ENCODE measurements around the gene SCD. TPM values are rescaled to one million over a fixed set of nuclear protein-coding genes. Genes with fewer than 3 reads are reported as not detected.
"Not testable (repeated sequence)": the region's sequence is repeated elsewhere in the genome, so short reads cannot be mapped to it uniquely, and the experiment has no call there.

Gene SCD
- total RNA-seq, 1 donor from 2014 or later, result 300 TPM

GRCh38 chr10:100374677-100375353, 27.8 kb downstream of the SCD start:
- ATAC-seq; intact Hi-C loops (cut with DNase I); DNase-seq (ENCODE audit: low spot score): not testable (repeated sequence)

GRCh38 chr10:100376656-100377055, 29.6 kb downstream of the SCD start:
- intact Hi-C loops (cut with DNase I); ATAC-seq: not testable (repeated sequence)

GRCh38 chr10:100377830-100378229, 30.8 kb downstream of the SCD start:
- intact Hi-C loops (cut with DNase I), result no loop called here
- DNase-seq (ENCODE audit: low spot score), result no peak
- no peak for ATAC-seq

More at GRCh38 chr10:100376656-100377055, 29.6 kb downstream of the SCD start:
- not testable (repeated sequence) for DNase-seq (ENCODE audit: low spot score)

- ATAC-seq (no peak), DNase-seq (ENCODE audit: low spot score) (no peak)
- intact Hi-C loops (cut with DNase I), result no loop called here
These were observed 33.4 kb downstream of the SCD start for GRCh38 chr10:100380400-100380799.

- no peak for DNase-seq (ENCODE audit: low spot score)
- no peak for ATAC-seq
- intact Hi-C loops (cut with DNase I), result no loop called here
These were observed 35.5 kb downstream of the SCD start for GRCh38 chr10:100382553-100382952.

- intact Hi-C loops (cut with DNase I), result no loop called here
- DNase-seq (ENCODE audit: low spot score), result no peak
- no peak for ATAC-seq
These were observed 36.2 kb downstream of the SCD start for GRCh38 chr10:100383251-100383650.

GRCh38 chr10:100391163-100392002, 44.4 kb downstream of the SCD start:
- no peak for ATAC-seq
- intact Hi-C loops (cut with DNase I), result no loop called here
- no peak for DNase-seq (ENCODE audit: low spot score)

- ATAC-seq, result no peak
- intact Hi-C loops (cut with DNase I), result no loop called here
- DNase-seq (ENCODE audit: low spot score), result no peak
These were observed 45.6 kb downstream of the SCD start for GRCh38 chr10:100392686-100393003.

- no peak for DNase-seq (ENCODE audit: low spot score)
- intact Hi-C loops (cut with DNase I), result no loop called here
- ATAC-seq, result no peak
These were observed 48.6 kb downstream of the SCD start for GRCh38 chr10:100395626-100396025.

- ATAC-seq (no peak), DNase-seq (ENCODE audit: low spot score) (no peak)
- intact Hi-C loops (cut with DNase I), result no loop called here
These were observed 49.6 kb downstream of the SCD start for GRCh38 chr10:100396605-100397004.

- no peak for ATAC-seq
These were observed 54.7 kb downstream of the SCD start for GRCh38 chr10:100401631-100402328.

GRCh38 chr10:100403734-100404133, 56.7 kb downstream of the SCD start:
- no peak for DNase-seq (ENCODE audit: low spot score)
- ATAC-seq, result no peak
- intact Hi-C loops (cut with DNase I), result no loop called here

More at GRCh38 chr10:100401631-100402328, 54.7 kb downstream of the SCD start:
- intact Hi-C loops (cut with DNase I), result no loop called here
- DNase-seq (ENCODE audit: low spot score), result no peak

GRCh38 chr10:100413173-100413572, 66.1 kb downstream of the SCD start:
- ATAC-seq (peak; percentile 36), DNase-seq (ENCODE audit: low spot score) (no peak)
- intact Hi-C loops (cut with DNase I), result no loop called here

Other genes with a start within 250 kb of the SCD start
- 26.3 TPM for gene ERLIN1, start 161.2 kb upstream of the SCD start, total RNA-seq
- 22.4 TPM for gene CHUK, start 117.6 kb upstream of the SCD start, total RNA-seq
- 21.1 TPM for gene CWF19L1, start 79.6 kb upstream of the SCD start, total RNA-seq
- 31.3 TPM for gene BLOC1S2, start 60.6 kb upstream of the SCD start, total RNA-seq
- gene PKD2L1, start 17.0 kb upstream of the SCD start, total RNA-seq, result not detected
- not detected for gene WNT8B, start 115.8 kb downstream of the SCD start, total RNA-seq
- gene SEC31B, start 172.6 kb downstream of the SCD start, total RNA-seq, result 20.6 TPM
- gene NDUFB8, start 182.6 kb downstream of the SCD start, total RNA-seq, result 123 TPM
- gene HIF1AN, start 188.7 kb downstream of the SCD start, total RNA-seq, result 34.2 TPM

Data from sciatic nerve (tissue), 2 donors.